ENCODE data around the gene AKIP1. TPM values are rescaled to one million over a fixed set of nuclear protein-coding genes. Genes with fewer than 3 reads are reported as not detected.

Gene AKIP1
- total and polyA plus RNA-seq, 9 donors = 12.4 to 42.3 (median 20.8) TPM

DNA sequence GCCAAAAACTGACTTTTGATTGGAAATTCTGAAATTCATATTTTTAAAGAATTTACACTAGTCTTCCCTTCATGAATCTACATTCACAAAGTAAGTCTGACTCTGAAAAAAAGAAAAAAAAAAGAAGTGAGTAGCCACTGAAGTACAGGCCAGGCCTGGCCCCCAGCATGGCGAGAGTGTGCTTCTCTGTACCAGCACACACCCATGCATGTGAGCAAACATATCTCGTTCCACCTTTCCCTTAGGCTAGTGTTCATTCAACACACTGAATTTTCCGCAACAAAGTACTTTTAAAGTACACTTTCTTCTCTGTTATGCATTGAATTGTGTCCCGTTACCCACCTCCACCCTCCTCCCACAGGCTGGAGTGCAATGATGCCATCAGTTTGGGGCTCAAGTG lies 17.2 kb downstream of the AKIP1 start:
- 93 to 95% (median 94%) methylated on average over 4 of the region's 4 CpGs for WGBS, 3 donors
- intact Hi-C loops (cut with DNase I) = no loop called here
- H3K27ac ChIP-seq = no peak overlapping the region

DNA sequence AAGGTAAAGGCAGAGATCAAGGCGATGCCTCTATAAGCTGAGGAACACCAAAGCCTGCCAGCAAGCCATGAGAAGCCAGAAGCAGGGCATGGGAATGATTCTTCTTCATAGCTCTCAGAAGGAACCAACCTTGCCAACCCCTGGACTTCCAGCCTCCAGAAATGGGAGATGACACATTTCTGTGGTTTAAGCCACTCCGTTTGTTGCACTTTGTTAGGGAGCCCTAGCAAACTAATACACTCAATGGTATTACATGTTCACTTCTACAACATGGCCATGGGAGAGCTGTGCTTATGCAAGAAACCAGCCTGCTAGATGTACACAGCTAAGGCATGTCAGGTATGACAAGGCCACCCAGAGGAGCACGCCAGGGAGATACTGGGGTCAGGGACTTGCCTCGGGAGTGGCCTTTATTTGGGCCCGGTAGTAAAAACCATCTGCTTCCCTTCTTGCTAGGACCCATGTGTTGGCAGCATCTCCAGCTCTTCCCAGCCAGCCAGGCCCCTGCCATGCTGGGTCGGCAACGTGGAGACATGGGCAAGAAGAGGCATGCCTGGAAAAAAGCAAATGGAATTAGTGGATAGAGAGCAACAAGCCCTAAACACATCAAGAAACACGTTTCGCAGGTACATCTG lies 18.1 kb downstream of the AKIP1 start:
- no peaks in the 10 kb centered on the region for H3K27me3 ChIP-seq
- DNase-seq = no peak
- WGBS, 3 donors = 49 to 67% (median 52%) methylated on average over 9 of the region's 9 CpGs
- H3K36me3 ChIP-seq = no peaks in the 10 kb centered on the region
- TF ChIP-seq EP300 (IDR thresholded peaks at IDR 0.05) (no peak), POLR2A (IDR thresholded peaks at IDR 0.05) (no peak)
- TF ChIP-seq, protein P1, sequence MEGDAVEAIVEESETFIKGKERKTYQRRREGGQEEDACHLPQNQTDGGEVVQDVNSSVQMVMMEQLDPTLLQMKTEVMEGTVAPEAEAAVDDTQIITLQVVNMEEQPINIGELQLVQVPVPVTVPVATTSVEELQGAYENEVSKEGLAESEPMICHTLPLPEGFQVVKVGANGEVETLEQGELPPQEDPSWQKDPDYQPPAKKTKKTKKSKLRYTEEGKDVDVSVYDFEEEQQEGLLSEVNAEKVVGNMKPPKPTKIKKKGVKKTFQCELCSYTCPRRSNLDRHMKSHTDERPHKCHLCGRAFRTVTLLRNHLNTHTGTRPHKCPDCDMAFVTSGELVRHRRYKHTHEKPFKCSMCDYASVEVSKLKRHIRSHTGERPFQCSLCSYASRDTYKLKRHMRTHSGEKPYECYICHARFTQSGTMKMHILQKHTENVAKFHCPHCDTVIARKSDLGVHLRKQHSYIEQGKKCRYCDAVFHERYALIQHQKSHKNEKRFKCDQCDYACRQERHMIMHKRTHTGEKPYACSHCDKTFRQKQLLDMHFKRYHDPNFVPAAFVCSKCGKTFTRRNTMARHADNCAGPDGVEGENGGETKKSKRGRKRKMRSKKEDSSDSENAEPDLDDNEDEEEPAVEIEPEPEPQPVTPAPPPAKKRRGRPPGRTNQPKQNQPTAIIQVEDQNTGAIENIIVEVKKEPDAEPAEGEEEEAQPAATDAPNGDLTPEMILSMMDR (IDR thresholded peaks at IDR 0.05) = no peak
- intact Hi-C loops (cut with DNase I) = no loop called here
- H3K4me1 ChIP-seq (ENCODE audit: insufficient read depth) = no peaks in the 10 kb centered on the region
- H3K9me3 ChIP-seq = no peaks in the 10 kb centered on the region
- H3K4me3 ChIP-seq = no peak overlapping the region
- H3K27ac ChIP-seq = no peak overlapping the region

More for the DNA sequence above, 17.2 kb downstream of the AKIP1 start:
- DNase-seq = no peak
- H3K4me3 ChIP-seq = no peak overlapping the region
- TF ChIP-seq EP300 (IDR thresholded peaks at IDR 0.05) = no peak
- TF ChIP-seq POLR2A (IDR thresholded peaks at IDR 0.05) = no peak
- TF ChIP-seq, protein P1 (IDR thresholded peaks at IDR 0.05) = no peak
- H3K4me1 ChIP-seq (ENCODE audit: insufficient read depth) = no peaks in the 10 kb centered on the region
- no peaks in the 10 kb centered on the region for H3K9me3 ChIP-seq
- no peaks in the 10 kb centered on the region for H3K27me3 ChIP-seq
- H3K36me3 ChIP-seq = no peaks in the 10 kb centered on the region

DNA sequence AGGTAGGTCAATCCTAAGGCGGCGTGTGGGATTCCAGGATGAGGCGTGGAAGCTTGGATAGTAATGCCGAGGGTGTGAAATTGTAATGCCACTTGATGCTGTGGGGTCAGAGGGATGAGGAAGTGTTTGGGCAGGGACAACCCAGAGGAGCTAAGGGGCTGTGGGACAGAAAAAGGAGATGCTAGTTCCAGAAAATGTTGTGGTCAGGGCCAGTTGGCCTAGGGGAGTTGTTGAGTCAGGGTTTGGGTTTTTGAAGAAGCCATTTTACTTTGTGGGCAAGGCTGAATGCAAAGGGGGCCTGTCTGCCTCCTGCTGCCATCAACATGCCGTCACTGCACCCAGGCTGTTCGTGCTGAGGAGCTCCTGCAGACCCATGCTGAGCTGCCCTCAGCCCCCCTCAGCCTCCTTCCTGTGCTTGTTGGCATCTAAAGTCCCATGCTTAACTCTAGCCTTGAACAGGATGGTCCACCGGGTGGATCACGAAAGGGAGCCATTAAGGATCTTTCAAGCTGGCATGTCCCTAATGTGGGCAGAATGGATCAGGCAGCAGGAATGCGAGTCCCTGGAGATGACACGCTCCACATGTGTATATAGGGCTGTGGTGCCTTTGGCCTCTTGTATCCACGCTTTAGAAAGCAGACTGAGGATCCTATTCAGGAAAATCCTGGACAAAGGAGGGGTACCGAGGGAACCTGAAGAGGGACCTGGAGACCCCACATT lies 19.6 kb downstream of the AKIP1 start:
- WGBS, 3 donors = 93 to 96% (median 94%) methylated on average over 12 of the region's 12 CpGs
- Histone ChIP-seq H3K27ac (no peak overlapping the region), H3K9me3 (no peaks in the 10 kb centered on the region), H3K4me1 (ENCODE audit: insufficient read depth) (no peaks in the 10 kb centered on the region), H3K27me3 (no peaks in the 10 kb centered on the region), H3K4me3 (no peak overlapping the region), H3K36me3 (no peaks in the 10 kb centered on the region)
- intact Hi-C loops (cut with DNase I) = no loop called here
- TF ChIP-seq, protein P1 (IDR thresholded peaks at IDR 0.05) = no peak
- no peak for TF ChIP-seq EP300 (IDR thresholded peaks at IDR 0.05)
- no peak for TF ChIP-seq POLR2A (IDR thresholded peaks at IDR 0.05)
- no peak for DNase-seq

DNA sequence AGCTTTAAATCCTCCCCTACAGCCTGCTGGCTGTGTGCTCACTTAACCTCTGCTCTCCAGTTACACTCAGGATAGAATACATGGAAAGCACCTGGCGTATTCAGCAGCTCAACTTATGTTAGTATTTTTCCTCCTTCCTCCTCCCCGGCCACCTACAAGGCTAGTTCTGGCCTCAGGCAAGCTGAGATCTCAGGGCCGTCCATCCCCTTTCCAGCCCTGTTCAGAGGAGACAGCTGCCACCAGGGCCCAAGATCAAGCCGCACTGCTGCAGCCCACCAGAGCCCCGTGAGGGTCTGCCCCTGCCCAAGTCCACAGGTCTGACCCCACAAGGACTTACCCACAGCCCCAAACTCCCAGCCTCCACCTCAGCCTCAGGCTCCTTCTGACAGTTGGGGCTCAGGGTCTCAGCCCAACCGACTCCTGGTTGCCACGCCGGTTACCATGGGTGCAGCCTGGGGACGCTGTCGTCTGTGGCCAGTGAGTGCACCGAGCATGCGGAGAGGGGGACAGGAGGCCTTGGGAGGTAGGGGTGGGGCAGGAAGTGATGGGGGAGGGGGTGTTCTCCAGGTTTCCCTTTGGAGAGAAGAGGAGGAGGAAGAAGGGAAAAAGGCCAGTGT lies 21.7 kb downstream of the AKIP1 start, which contains the start of gene C11orf16:
TSS of gene C11orf16 (minus strand) at position 384 of the 617 bp plus-strand sequence. CDS start 639 bp downstream, outside the sequence.
- Histone ChIP-seq H3K4me3 (no peak within 1 kb of the TSS), H3K4me1 (ENCODE audit: insufficient read depth) (no peaks in the 10 kb centered on the region), H3K27ac (no peak within 1 kb of the TSS), H3K9me3 (no peaks in the 10 kb centered on the region), H3K27me3 (no peaks in the 10 kb centered on the region), H3K36me3 (no peaks in the 10 kb centered on the region)
- TF ChIP-seq, protein P1 (IDR thresholded peaks at IDR 0.05) = no peak
- no peak for TF ChIP-seq EP300 (IDR thresholded peaks at IDR 0.05)
- TF ChIP-seq POLR2A (IDR thresholded peaks at IDR 0.05) = no peak
- no peak for DNase-seq
- WGBS, 3 donors = 78 to 82% (median 78%) methylated on average over 12 of the region's 12 CpGs
- intact Hi-C loops (cut with DNase I) = no loop called here
